Placental epithelial cell (primary cell): ENCODE measurements around the gene ADGRG7. TPM values are rescaled to one million over a fixed set of nuclear protein-coding genes. Genes with fewer than 3 reads are reported as not detected.

Experiments
- small RNA-seq: library from RNA; depleted of rRNA; stranded (forward); fragments of <200 nt; gene quantifications from one replicate; pipeline ENCODE3, GENCODE V24; 2012
- total RNA-seq: library from RNA; depleted of rRNA; stranded (reverse); fragments of >200 nt; gene quantifications from 2 replicates; pipeline ENCODE4 v1.2.3, GENCODE V29; 2012

Gene ADGRG7, protein sequence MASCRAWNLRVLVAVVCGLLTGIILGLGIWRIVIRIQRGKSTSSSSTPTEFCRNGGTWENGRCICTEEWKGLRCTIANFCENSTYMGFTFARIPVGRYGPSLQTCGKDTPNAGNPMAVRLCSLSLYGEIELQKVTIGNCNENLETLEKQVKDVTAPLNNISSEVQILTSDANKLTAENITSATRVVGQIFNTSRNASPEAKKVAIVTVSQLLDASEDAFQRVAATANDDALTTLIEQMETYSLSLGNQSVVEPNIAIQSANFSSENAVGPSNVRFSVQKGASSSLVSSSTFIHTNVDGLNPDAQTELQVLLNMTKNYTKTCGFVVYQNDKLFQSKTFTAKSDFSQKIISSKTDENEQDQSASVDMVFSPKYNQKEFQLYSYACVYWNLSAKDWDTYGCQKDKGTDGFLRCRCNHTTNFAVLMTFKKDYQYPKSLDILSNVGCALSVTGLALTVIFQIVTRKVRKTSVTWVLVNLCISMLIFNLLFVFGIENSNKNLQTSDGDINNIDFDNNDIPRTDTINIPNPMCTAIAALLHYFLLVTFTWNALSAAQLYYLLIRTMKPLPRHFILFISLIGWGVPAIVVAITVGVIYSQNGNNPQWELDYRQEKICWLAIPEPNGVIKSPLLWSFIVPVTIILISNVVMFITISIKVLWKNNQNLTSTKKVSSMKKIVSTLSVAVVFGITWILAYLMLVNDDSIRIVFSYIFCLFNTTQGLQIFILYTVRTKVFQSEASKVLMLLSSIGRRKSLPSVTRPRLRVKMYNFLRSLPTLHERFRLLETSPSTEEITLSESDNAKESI
- 0.39 TPM in 1 of 2 replicates, not detected in the other for total RNA-seq

DNA sequence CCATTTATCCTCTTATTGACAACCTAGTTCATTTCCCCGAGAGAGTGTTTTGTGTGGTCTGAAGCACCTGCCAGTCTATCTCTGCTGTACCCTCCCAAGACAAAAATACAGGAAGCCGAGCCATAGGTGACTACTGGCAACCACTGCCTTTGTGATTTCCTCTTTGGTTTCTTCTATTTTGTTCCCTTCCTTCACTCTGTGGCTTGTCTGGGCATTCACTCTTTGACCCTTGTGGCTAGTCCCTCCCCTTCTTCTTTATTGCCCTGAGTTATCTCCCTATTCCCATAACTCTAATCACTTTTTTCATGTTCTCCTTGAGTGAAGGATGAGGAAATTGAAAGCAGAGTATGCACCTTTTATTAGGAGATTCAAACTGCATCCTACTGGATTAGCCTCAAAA is at the start of gene ADGRG7:
Gene ADGRG7, plus strand, starts transcription at position 297 of the 400 bp plus-strand sequence. CDS start 256 bp downstream, outside the sequence.

DNA sequence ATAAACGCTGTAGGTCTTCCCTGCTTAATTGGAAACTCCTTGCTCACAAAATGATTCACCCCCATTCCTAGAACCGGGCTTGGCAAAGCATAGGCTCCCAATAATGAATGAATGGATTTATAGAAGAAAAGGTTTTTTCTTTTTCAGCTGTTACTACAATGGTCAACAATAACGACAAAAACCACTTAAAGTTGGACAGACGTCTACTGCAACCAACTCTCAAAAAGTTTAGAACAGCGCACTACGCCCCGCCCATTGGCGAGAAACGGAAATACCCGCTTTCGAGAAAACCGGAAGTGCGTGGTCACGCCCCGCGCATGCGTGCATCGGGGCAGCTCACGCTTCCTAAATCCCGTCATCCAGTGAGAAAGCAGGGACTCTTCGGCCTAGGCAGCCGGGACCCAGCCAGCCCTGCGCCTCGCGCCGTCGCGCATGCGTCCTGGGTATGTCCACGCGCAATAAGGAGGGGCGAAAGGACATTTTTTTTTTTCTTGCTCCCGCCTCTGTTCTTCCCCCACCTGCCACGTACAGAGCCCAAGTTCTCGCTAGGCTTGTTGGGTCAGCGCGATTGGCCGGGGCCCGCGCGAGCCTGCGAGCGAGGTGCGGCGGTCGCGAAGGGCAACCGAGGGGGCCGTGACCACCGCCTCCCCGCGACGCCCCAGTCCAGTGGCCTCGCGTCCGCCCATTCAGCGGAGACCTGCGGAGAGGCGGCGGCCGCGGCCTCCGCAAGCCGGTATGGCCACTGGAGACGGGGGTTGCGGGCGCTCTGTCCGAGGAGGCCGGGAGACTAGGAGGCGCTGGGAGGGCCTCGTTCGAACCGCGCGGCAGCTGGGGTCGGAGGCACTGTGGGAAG is 99.8 kb downstream of the ADGRG7 start, which contains the start of gene TFG:
Gene TFG, plus strand, starts transcription at position 506 of the 853 bp plus-strand sequence. CDS start 4,192 bp downstream, outside the sequence.

Small RNA genes within 50 kb of the gene (small RNA-seq; reads per million reads assigned to genes)
- gene RF00322: not detected

Other genes with a start within 250 kb of the ADGRG7 start
- 38.9 and 45.2 TPM in 2 replicates for gene TOMM70, start 208.5 kb upstream of the ADGRG7 start, total RNA-seq
- gene LNP1, start 208.1 kb upstream of the ADGRG7 start, total RNA-seq: 6.0 and 10.6 TPM in 2 replicates
- 188 and 237 TPM in 2 replicates for gene TMEM45A, start 117.0 kb upstream of the ADGRG7 start, total RNA-seq
- 136 and 218 TPM in 2 replicates for gene TFG, start 99.9 kb downstream of the ADGRG7 start, total RNA-seq